Endothelial cell of umbilical vein (primary cell): ENCODE data around the gene IGFL3. TPM values are rescaled to one million over a fixed set of nuclear protein-coding genes. Genes with fewer than 3 reads are reported as not detected.

Experiments used
- BruUV-seq: library from RNA; stranded (reverse); fragments of 400-500 nt; replicated peaks from 2 replicates; lab custom pipeline; 2021; lab: Mats Ljungman, UMichigan
- CTCF ChIA-PET: fragments of 300-600, 350-600 bp; sonication (Branson Sonifier 250); formaldehyde crosslinking; loops from one replicate; lab custom pipeline; 2021; ENCODE audit warnings: antibody characterized with exemption, inconsistent platforms; lab: Charles Lee
- POLR2A ChIA-PET: fragments of 300-600, 350-600 bp; sonication (Branson Sonifier 250); formaldehyde crosslinking; loops from one replicate; lab custom pipeline; 2021; ENCODE audit warnings: antibody characterized with exemption, inconsistent platforms; lab: Charles Lee
- DNase-seq: peaks from one replicate; pipeline ENCODE4 v3.0.0-alpha.2; 2011; ENCODE audit warnings: low read depth, low spot score
- FAIRE-seq: peaks from 2 replicates; lab custom pipeline; 2011; peaks lifted over from hg19 to GRCh38; lab: Jason Lieb, UNC
- H2AFZ ChIP-seq: 2 replicates; pipeline ENCODE4 v1.6.0; 2012; ENCODE audit warnings: low read depth, low read length, control low read depth, inconsistent platforms
- H3K27ac ChIP-seq: 2 replicates; pipeline ENCODE4 v1.5.1; 2011; ENCODE audit warnings: low read depth, mild to moderate bottlenecking, control low read depth, low read length, moderate library complexity; ENCODE audit not compliant: insufficient read depth
- H3K27me3 ChIP-seq, 2 experiments: 2 replicates each; pipeline versions ENCODE4 v1.6.0 to v1.6.1; 2011; ENCODE audit warnings: low read length in 2 of 2, mixed read lengths in 1 of 2; ENCODE audit not compliant: control insufficient read depth in 2 of 2, insufficient read depth in 2 of 2
- H3K36me3 ChIP-seq, 2 experiments: 2 replicates in 1 of 2; 3 replicates in 1 of 2; pipeline ENCODE4 v1.5.1; 2011; ENCODE audit warnings: low read length in 2 of 2, mild to moderate bottlenecking in 1 of 2, moderate library complexity in 1 of 2; ENCODE audit not compliant: control insufficient read depth in 2 of 2, insufficient read depth in 2 of 2; ENCODE audit errors: extremely low read depth in 1 of 2
- H3K4me1 ChIP-seq: 3 replicates; pipeline ENCODE4 v1.5.1; 2011; ENCODE audit warnings: mild to moderate bottlenecking, low read length; ENCODE audit not compliant: control insufficient read depth, insufficient read depth; ENCODE audit errors: extremely low read depth
- H3K4me2 ChIP-seq: 2 replicates; pipeline ENCODE4 v1.6.1; 2011; ENCODE audit warnings: low read length, control low read depth, mixed read lengths; ENCODE audit not compliant: insufficient read depth
- H3K4me3 ChIP-seq, 3 experiments: fragments of 200-600 bp in 1 of 3; sonication (generic), shearing (Covaris generic) in 1 of 3; replicated peaks in 1 of 3; 2 replicates each; pipeline ENCODE4 v1.5.1; 2011 to 2016; ENCODE audit warnings: control low read depth in 3 of 3, low read length in 3 of 3, mild to moderate bottlenecking in 2 of 3, inconsistent platforms in 1 of 3, low read depth in 1 of 3, moderate library complexity in 1 of 3; ENCODE audit not compliant: insufficient read depth in 1 of 3
- H3K79me2 ChIP-seq: 2 replicates; pipeline ENCODE4 v1.6.0; 2012; ENCODE audit warnings: low read length, inconsistent platforms; ENCODE audit not compliant: control insufficient read depth, insufficient read depth
- H3K9ac ChIP-seq: replicated peaks from 2 replicates; pipeline ENCODE3; 2011; ENCODE audit warnings: low read length, control low read depth; ENCODE audit not compliant: insufficient read depth; ENCODE audit errors: extremely low read depth
- H3K9me1 ChIP-seq: replicated peaks from 3 replicates; pipeline ENCODE4 v1.6.0; 2011; ENCODE audit warnings: mild to moderate bottlenecking, low read length; ENCODE audit not compliant: control insufficient read depth, insufficient read depth; ENCODE audit errors: extremely low read depth
- H3K9me3 ChIP-seq: replicated peaks from 2 replicates; pipeline ENCODE4 v1.5.1; 2012; ENCODE audit warnings: low read length, inconsistent platforms; ENCODE audit not compliant: control insufficient read depth, insufficient read depth
- H4K20me1 ChIP-seq: replicated peaks from 2 replicates; pipeline ENCODE3; 2011; ENCODE audit warnings: mild to moderate bottlenecking, low read length; ENCODE audit not compliant: control insufficient read depth, insufficient read depth; ENCODE audit errors: extremely low read depth
- EZH2 ChIP-seq: IDR thresholded peaks from 2 replicates; pipeline ENCODE4 v1.6.1; 2012; ENCODE audit warnings: borderline replicate concordance, low read depth, mild to moderate bottlenecking, moderate library complexity, low read length, inconsistent platforms; ENCODE audit not compliant: severe bottlenecking
- GATA2 ChIP-seq: IDR thresholded peaks from 2 replicates; pipeline ENCODE4 v1.7.0; 2011; ENCODE audit warnings: low read depth, mild to moderate bottlenecking, moderate library complexity, mixed read lengths, low read length; ENCODE audit not compliant: insufficient read length, insufficient read depth
- JUN ChIP-seq: IDR thresholded peaks from 2 replicates; pipeline ENCODE4 v1.6.1; 2011; ENCODE audit warnings: borderline replicate concordance, low read depth; ENCODE audit not compliant: insufficient read length, insufficient read depth
- MYC ChIP-seq: IDR thresholded peaks from one replicate; pipeline ENCODE4 v1.6.1; 2011; ENCODE audit warnings: mild to moderate bottlenecking, low read depth, low read length
- POLR2A ChIP-seq: IDR thresholded peaks from 2 replicates; pipeline ENCODE4 v1.6.1; 2012; ENCODE audit warnings: low read depth, mild to moderate bottlenecking, control low read depth, low read length
- POLR2AphosphoS5 ChIP-seq: IDR thresholded peaks from 2 replicates; pipeline ENCODE4 v1.6.1; 2012; ENCODE audit warnings: low read depth, mild to moderate bottlenecking, control low read depth, low read length, moderate library complexity; ENCODE audit not compliant: insufficient read depth
- dilution Hi-C: fragments of 300-500 bp; cut with MboI; formaldehyde crosslinking; loops from one replicate; pipeline ENCODE4 v1.15.0; 2019; ENCODE audit warnings: low sequenced_read_pairs; ENCODE audit not compliant: extremely low pct_ligation_motif_present
- intact Hi-C: fragments of 100-400 bp; cut with micrococcal nuclease; formaldehyde crosslinking; loops from one replicate; pipeline ENCODE4 v1.10.0; 2022
- polyA plus RNA-seq, 4 experiments: library from polyadenylated mRNA; depleted of rRNA in 3 of 4; stranded (reverse) in 3 of 4; unstranded in 1 of 4; fragments of >200 nt; gene quantifications; 2 replicates each; pipeline versions ENCODE4 v1.2.1 to v1.2.3, GENCODE V29; 2011 to 2012; ENCODE audit warnings: missing spikeins in 1 of 4
- total RNA-seq: library from RNA; stranded (reverse); gene quantifications from 2 replicates; pipeline ENCODE4 v1.2.3, GENCODE V29; 2021
- TF ChIP-seq, protein P1 (sequence below): IDR thresholded peaks from 2 replicates; pipeline ENCODE4 v1.6.1; 2011; ENCODE audit not compliant: insufficient read depth, insufficient read length
- TF ChIP-seq, protein P2 (sequence below), 2 donors: IDR thresholded peaks; 1 replicate in 1 of 2; 2 replicates in 1 of 2; pipeline ENCODE4 v1.5.1; 2011; ENCODE audit warnings: low read length in 2 of 2, mild to moderate bottlenecking in 2 of 2, moderate library complexity in 2 of 2, control low read depth in 1 of 2, inconsistent platforms in 1 of 2, low read depth in 1 of 2; ENCODE audit not compliant: insufficient read depth in 1 of 2; ENCODE audit errors: extremely low read depth in 1 of 2

The IGFL3 gene
- total and polyA plus RNA-seq, 2 donors (not counting 3 experiments of a cell fraction or from before 2014, with no cell fraction given): not detected

DNA sequence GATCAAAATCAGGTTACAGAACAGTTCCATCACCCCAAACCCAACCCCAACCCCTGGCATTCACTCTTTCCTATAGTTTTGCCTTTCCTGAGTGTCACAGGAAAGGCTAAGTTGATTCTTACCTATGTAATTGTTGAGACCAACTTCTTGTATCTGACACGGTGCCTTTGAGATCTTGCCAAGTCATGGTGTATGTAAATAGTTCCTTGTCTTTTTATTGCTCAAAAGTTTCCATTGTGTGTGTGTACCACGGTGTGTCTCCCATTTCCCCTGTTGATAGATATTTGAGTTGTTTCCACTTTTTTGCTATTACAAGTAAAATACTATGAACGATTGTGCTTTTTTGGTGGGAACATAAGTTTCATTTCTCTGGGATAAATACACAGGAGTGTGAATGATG, 20.3 kb upstream of the IGFL3 start:
- no peak for FAIRE-seq
- CTCF ChIA-PET: no interaction called here
- TF ChIP-seq POLR2A (no peak), JUN (no peak), MYC (no peak), GATA2 (no peak), POLR2AphosphoS5 (no peak), EZH2 (no peak)
- TF ChIP-seq, protein P1, sequence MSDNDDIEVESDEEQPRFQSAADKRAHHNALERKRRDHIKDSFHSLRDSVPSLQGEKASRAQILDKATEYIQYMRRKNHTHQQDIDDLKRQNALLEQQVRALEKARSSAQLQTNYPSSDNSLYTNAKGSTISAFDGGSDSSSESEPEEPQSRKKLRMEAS: no peak
- TF ChIP-seq, protein P2, sequence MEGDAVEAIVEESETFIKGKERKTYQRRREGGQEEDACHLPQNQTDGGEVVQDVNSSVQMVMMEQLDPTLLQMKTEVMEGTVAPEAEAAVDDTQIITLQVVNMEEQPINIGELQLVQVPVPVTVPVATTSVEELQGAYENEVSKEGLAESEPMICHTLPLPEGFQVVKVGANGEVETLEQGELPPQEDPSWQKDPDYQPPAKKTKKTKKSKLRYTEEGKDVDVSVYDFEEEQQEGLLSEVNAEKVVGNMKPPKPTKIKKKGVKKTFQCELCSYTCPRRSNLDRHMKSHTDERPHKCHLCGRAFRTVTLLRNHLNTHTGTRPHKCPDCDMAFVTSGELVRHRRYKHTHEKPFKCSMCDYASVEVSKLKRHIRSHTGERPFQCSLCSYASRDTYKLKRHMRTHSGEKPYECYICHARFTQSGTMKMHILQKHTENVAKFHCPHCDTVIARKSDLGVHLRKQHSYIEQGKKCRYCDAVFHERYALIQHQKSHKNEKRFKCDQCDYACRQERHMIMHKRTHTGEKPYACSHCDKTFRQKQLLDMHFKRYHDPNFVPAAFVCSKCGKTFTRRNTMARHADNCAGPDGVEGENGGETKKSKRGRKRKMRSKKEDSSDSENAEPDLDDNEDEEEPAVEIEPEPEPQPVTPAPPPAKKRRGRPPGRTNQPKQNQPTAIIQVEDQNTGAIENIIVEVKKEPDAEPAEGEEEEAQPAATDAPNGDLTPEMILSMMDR (IDR thresholded peaks at IDR 0.05; ENCODE audit: extremely low read depth in 1 of 2, insufficient read depth in 1 of 2, low read depth in 1 of 2, low read length in 2 of 2): no peak

More for the DNA sequence above, 20.3 kb upstream of the IGFL3 start:
- no peak overlapping the region for H3K4me3 ChIP-seq
- no peak overlapping the region for H3K27ac ChIP-seq
- H3K79me2 ChIP-seq: no peaks in the 10 kb centered on the region
- no peaks in the 10 kb centered on the region for H3K9me1 ChIP-seq
- dilution Hi-C loops: no loop called here
- H3K4me2 ChIP-seq: no peak overlapping the region
- peak; percentile 14 for DNase-seq
- H4K20me1 ChIP-seq: no peaks in the 10 kb centered on the region
- POLR2A ChIA-PET: no interaction called here
- no peak overlapping the region for H2AFZ ChIP-seq
- no TSS peak for BruUV-seq
- intact Hi-C loops: no loop called here
- no peaks in the 10 kb centered on the region for H3K36me3 ChIP-seq
- no peaks in the 10 kb centered on the region for H3K9me3 ChIP-seq
- no peak overlapping the region for H3K9ac ChIP-seq
- H3K4me1 ChIP-seq: no peaks in the 10 kb centered on the region
- peaks cover 15 to 37% of the 10 kb centered on the region in 2 experiments for H3K27me3 ChIP-seq
